ENCODE results near the gene RDM1.
"Not testable (repeated sequence)": the region's sequence is repeated elsewhere in the genome, so short reads cannot be mapped to it uniquely, and the experiment has no call there.

The RDM1 gene

GRCh38 chr17:35943537-35943936 is 13.0 kb upstream of the RDM1 start, which contains the start of gene LYZL6:
TSS of gene LYZL6 (minus strand) at chr17:35943713. CDS start at chr17:35939356, 4,357 bp downstream.
- Histone ChIP-seq H3K4me2 (ENCODE audit: low read depth, low read length) (no peak within 1 kb of the TSS), H3K9me3 (replicated peaks; ENCODE audit: insufficient read depth, low read length) (no peaks in the 10 kb centered on the region), H3K9ac (ENCODE audit: low read length) (no peak within 1 kb of the TSS), H3K27me3 (replicated peaks; ENCODE audit: insufficient read depth, low read length) (no peaks in the 10 kb centered on the region), H3K27ac (ENCODE audit: low read length) (no peak within 1 kb of the TSS), H3F3A (ENCODE audit: insufficient read depth, low read length) (no peaks in the 10 kb centered on the region), H3K4me3 (ENCODE audit: low read length) (no peak within 1 kb of the TSS), H3K4me1 (ENCODE audit: low read length) (no peaks in the 10 kb centered on the region), H4K20me1 (ENCODE audit: insufficient read depth, low read length) (no peaks in the 10 kb centered on the region), H2AFZ (ENCODE audit: low read length) (no peak within 1 kb of the TSS), H3K9me2 (replicated peaks; ENCODE audit: insufficient read depth, low read length) (no peaks in the 10 kb centered on the region), H3K79me2 (ENCODE audit: low read length) (no peaks in the 10 kb centered on the region), H3K36me3 (replicated peaks; ENCODE audit: insufficient read depth, low read length) (no peaks in the 10 kb centered on the region)
- TF ChIP-seq CTCF (IDR thresholded peaks at IDR 0.05; ENCODE audit: low read length): no peak
- no peak for TF ChIP-seq EZH2 (optimal IDR thresholded peaks at IDR 0.05; ENCODE audit: low read depth, low read length)
- no peak for TF ChIP-seq EZH2phosphoT487 (IDR thresholded peaks at IDR 0.05; ENCODE audit: low read length)
- no peak for DNase-seq

GRCh38 chr17:35942588-35943186 is 12.1 kb upstream of the RDM1 start:
- Histone ChIP-seq H3K27me3 (replicated peaks; ENCODE audit: insufficient read depth, low read length) (no peaks in the 10 kb centered on the region), H3K4me2 (ENCODE audit: low read depth, low read length) (no peak overlapping the region), H3K9ac (ENCODE audit: low read length) (no peak overlapping the region), H3K4me3 (ENCODE audit: low read length) (no peak overlapping the region), H3K36me3 (replicated peaks; ENCODE audit: insufficient read depth, low read length) (no peaks in the 10 kb centered on the region), H4K20me1 (ENCODE audit: insufficient read depth, low read length) (no peaks in the 10 kb centered on the region), H3K79me2 (ENCODE audit: low read length) (no peaks in the 10 kb centered on the region), H2AFZ (ENCODE audit: low read length) (no peak overlapping the region), H3K9me3 (replicated peaks; ENCODE audit: insufficient read depth, low read length) (no peaks in the 10 kb centered on the region), H3F3A (ENCODE audit: insufficient read depth, low read length) (no peaks in the 10 kb centered on the region), H3K4me1 (ENCODE audit: low read length) (no peaks in the 10 kb centered on the region), H3K9me2 (replicated peaks; ENCODE audit: insufficient read depth, low read length) (no peaks in the 10 kb centered on the region), H3K27ac (ENCODE audit: low read length) (no peak overlapping the region)
- no peak for DNase-seq
- TF ChIP-seq CTCF (IDR thresholded peaks at IDR 0.05; ENCODE audit: low read length) (no peak), EZH2 (optimal IDR thresholded peaks at IDR 0.05; ENCODE audit: low read depth, low read length) (no peak), EZH2phosphoT487 (IDR thresholded peaks at IDR 0.05; ENCODE audit: low read length) (no peak)

- not testable (repeated sequence) for H3K9ac ChIP-seq (ENCODE audit: low read length); H3F3A ChIP-seq (ENCODE audit: insufficient read depth, low read length)
These were observed 7.9 kb upstream of the RDM1 start for GRCh38 chr17:35938492-35938891.

GRCh38 chr17:35936063-35936462 is 5.5 kb upstream of the RDM1 start:
- H3F3A ChIP-seq (ENCODE audit: insufficient read depth, low read length): no peaks in the 10 kb centered on the region
- H3K27me3 ChIP-seq (replicated peaks; ENCODE audit: insufficient read depth, low read length): no peaks in the 10 kb centered on the region
- no peak overlapping the region for H3K9ac ChIP-seq (ENCODE audit: low read length)
- H3K9me2 ChIP-seq (replicated peaks; ENCODE audit: insufficient read depth, low read length): no peaks in the 10 kb centered on the region
- H3K36me3 ChIP-seq (replicated peaks; ENCODE audit: insufficient read depth, low read length): no peaks in the 10 kb centered on the region
- no peak overlapping the region for H2AFZ ChIP-seq (ENCODE audit: low read length)
- H3K9me3 ChIP-seq (replicated peaks; ENCODE audit: insufficient read depth, low read length): no peaks in the 10 kb centered on the region
- no peak overlapping the region for H3K4me2 ChIP-seq (ENCODE audit: low read depth, low read length)
- H3K79me2 ChIP-seq (ENCODE audit: low read length): no peaks in the 10 kb centered on the region
- no peak for DNase-seq
- TF ChIP-seq EZH2 (optimal IDR thresholded peaks at IDR 0.05; ENCODE audit: low read depth, low read length): no peak
- TF ChIP-seq CTCF (IDR thresholded peaks at IDR 0.05; ENCODE audit: low read length): no peak
- TF ChIP-seq EZH2phosphoT487 (IDR thresholded peaks at IDR 0.05; ENCODE audit: low read length): no peak
- H3K4me3 ChIP-seq (ENCODE audit: low read length): no peak overlapping the region
- no peak overlapping the region for H3K27ac ChIP-seq (ENCODE audit: low read length)
- peaks cover under 1% of the 10 kb centered on the region; the same call in 1 of the 2 replicates for H3K4me1 ChIP-seq (ENCODE audit: low read length)
- no peaks in the 10 kb centered on the region for H4K20me1 ChIP-seq (ENCODE audit: insufficient read depth, low read length)

More at GRCh38 chr17:35938492-35938891, 7.9 kb upstream of the RDM1 start:
- not testable (repeated sequence) for H3K27ac ChIP-seq (ENCODE audit: low read length); H3K4me2 ChIP-seq (ENCODE audit: low read depth, low read length); H2AFZ ChIP-seq (ENCODE audit: low read length); H4K20me1 ChIP-seq (ENCODE audit: insufficient read depth, low read length); H3K9me2 ChIP-seq (replicated peaks; ENCODE audit: insufficient read depth, low read length); DNase-seq; H3K36me3 ChIP-seq (replicated peaks; ENCODE audit: insufficient read depth, low read length); H3K4me3 ChIP-seq (ENCODE audit: low read length); H3K9me3 ChIP-seq (replicated peaks; ENCODE audit: insufficient read depth, low read length); H3K27me3 ChIP-seq (replicated peaks; ENCODE audit: insufficient read depth, low read length); H3K79me2 ChIP-seq (ENCODE audit: low read length); H3K4me1 ChIP-seq (ENCODE audit: low read length)

Data from MM.1S (cell line).